Smooth muscle cell (in vitro differentiated cells): ENCODE data around the gene PUSL1. TPM values are rescaled to one million over a fixed set of nuclear protein-coding genes. Genes with fewer than 3 reads are reported as not detected.

ENCODE experiments used
- DNase-seq: peaks from one replicate; lab custom pipeline; 2025; ENCODE audit not compliant: unreplicated experiment; lab: John Stamatoyannopoulos, UW
- H2AFZ ChIP-seq: fragments of 200-600 bp; sonication (generic); 2 replicates; pipeline ENCODE4 v1.6.0; 2016; ENCODE audit warnings: antibody characterized with exemption, low read depth, mild to moderate bottlenecking
- H3F3A ChIP-seq: fragments of 200-600 bp; sonication (generic); 2 replicates; pipeline ENCODE4 v1.6.0; 2017; ENCODE audit warnings: antibody characterized with exemption, low read depth
- H3K27ac ChIP-seq: fragments of 200-600 bp; sonication (generic); 2 replicates; pipeline ENCODE4 v1.5.1; 2016; ENCODE audit warnings: low read depth, mild to moderate bottlenecking
- H3K27me3 ChIP-seq: fragments of 200-600 bp; sonication (generic); 2 replicates; pipeline ENCODE4 v1.6.1; 2016; ENCODE audit warnings: low read depth, mild to moderate bottlenecking
- H3K36me3 ChIP-seq: fragments of 200-600 bp; sonication (generic); 2 replicates; pipeline ENCODE4 v1.5.1; 2016; ENCODE audit warnings: low read depth
- H3K4me1 ChIP-seq: fragments of 200-600 bp; sonication (generic); 2 replicates; pipeline ENCODE4 v1.5.1; 2016; ENCODE audit warnings: low read depth
- H3K4me2 ChIP-seq: fragments of 200-600 bp; sonication (generic); 2 replicates; pipeline ENCODE4 v1.6.0; 2016; ENCODE audit warnings: mild to moderate bottlenecking
- H3K4me3 ChIP-seq: fragments of 200-600 bp; sonication (generic); 2 replicates; pipeline ENCODE4 v1.5.1; 2016; ENCODE audit warnings: mild to moderate bottlenecking
- H3K79me2 ChIP-seq: fragments of 200-600 bp; sonication (generic); 2 replicates; pipeline ENCODE4 v1.6.0; 2016; ENCODE audit warnings: low read depth, mild to moderate bottlenecking
- H3K9ac ChIP-seq: fragments of 200-600 bp; sonication (generic); 2 replicates; pipeline ENCODE4 v1.6.0; 2016; ENCODE audit warnings: low read depth
- H3K9me3 ChIP-seq: fragments of 200-600 bp; sonication (generic); replicated peaks from 2 replicates; pipeline ENCODE4 v1.5.1; 2016; ENCODE audit warnings: low read depth
- H4K20me1 ChIP-seq: fragments of 200-600 bp; sonication (generic); 2 replicates; pipeline ENCODE4 v1.6.0; 2016; ENCODE audit warnings: low read depth
- WGBS: methylation state at CpG from one replicate; pipeline ENCODE4 v1.1.7; 2016; ENCODE audit warnings: low lambda C conversion rate; 5-methylcytosine and 5-hydroxymethylcytosine counted together
- polyA plus RNA-seq: library from polyadenylated mRNA; unstranded; fragments of >200 nt; fragmentation: Nextera tagmentation; extraction: Ambion mirVana; gene quantifications from 2 replicates; pipeline ENCODE4 v1.2.1, GENCODE V29; 2016
- total RNA-seq: library from RNA; depleted of rRNA; stranded (reverse); fragments of >200 nt; gene quantifications from 2 replicates; pipeline ENCODE4 v1.2.3, GENCODE V29; 2014
- TF ChIP-seq, protein P1 (sequence below): fragments of 200-600 bp; sonication (generic); IDR thresholded peaks from 2 replicates; pipeline ENCODE4 v1.5.1; 2017; ENCODE audit warnings: borderline replicate concordance, mild to moderate bottlenecking, antibody characterized with exemption; ENCODE audit not compliant: insufficient read depth, poor library complexity, severe bottlenecking

Gene PUSL1
- total and polyA plus RNA-seq, 2 experiments from 2014 or later: 16.7 to 31.4 TPM

DNA sequence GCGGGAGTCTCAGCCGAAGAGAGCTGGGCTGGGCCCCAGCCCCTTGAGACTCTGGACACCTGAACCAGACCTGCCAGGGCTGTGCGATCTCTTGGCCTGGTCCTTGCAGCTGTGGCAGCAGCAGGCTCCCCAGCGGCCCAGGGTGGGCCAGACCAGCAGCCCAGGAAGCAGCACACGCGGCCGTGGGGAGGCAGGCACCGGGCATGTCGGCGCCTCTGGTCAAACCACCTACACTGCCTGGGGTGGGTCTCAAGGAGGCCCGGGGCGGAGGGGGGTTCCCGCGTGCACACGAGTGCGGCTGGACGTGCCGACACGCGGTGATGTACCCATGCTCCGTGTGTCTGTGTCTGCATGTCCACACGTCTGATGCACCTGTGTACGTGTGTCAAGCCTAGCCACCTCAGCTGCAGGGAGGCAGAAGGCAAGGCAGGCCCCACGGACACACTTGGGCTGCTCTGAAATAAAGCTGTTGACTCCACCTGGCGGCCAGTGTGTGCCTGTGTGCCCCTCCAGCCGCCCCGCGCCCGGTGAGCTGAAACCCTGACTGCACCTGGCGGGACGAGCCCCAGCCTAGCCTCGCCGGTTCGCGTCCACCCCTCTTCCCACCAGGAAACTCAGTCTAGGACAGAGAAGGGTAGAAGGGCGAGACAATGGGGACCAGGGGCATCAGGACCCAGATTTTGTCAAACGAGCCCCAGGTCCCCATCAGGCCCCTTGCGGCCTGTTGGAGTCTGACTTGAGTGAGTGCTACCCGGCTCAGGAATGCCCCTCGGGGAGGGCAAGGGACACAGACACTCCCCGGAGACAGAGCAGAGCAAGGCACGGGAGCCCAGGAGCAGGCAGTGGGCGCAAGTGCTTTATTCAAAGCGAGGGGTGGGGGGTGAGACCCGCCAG, 16.6 kb upstream of the PUSL1 start:
- TF ChIP-seq, protein P1, sequence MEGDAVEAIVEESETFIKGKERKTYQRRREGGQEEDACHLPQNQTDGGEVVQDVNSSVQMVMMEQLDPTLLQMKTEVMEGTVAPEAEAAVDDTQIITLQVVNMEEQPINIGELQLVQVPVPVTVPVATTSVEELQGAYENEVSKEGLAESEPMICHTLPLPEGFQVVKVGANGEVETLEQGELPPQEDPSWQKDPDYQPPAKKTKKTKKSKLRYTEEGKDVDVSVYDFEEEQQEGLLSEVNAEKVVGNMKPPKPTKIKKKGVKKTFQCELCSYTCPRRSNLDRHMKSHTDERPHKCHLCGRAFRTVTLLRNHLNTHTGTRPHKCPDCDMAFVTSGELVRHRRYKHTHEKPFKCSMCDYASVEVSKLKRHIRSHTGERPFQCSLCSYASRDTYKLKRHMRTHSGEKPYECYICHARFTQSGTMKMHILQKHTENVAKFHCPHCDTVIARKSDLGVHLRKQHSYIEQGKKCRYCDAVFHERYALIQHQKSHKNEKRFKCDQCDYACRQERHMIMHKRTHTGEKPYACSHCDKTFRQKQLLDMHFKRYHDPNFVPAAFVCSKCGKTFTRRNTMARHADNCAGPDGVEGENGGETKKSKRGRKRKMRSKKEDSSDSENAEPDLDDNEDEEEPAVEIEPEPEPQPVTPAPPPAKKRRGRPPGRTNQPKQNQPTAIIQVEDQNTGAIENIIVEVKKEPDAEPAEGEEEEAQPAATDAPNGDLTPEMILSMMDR: peak; percentile 51
- H2AFZ ChIP-seq: no peak overlapping the region
- H3K4me2 ChIP-seq: no peak overlapping the region
- no peaks in the 10 kb centered on the region for H3K36me3 ChIP-seq
- no peaks in the 10 kb centered on the region for H3K27me3 ChIP-seq
- H3K79me2 ChIP-seq: no peaks in the 10 kb centered on the region
- H3K9me3 ChIP-seq: no peaks in the 10 kb centered on the region
- 60% methylated on average over 44 of the region's 45 CpGs for WGBS
- H3K9ac ChIP-seq: no peak overlapping the region
- H3F3A ChIP-seq: no peaks in the 10 kb centered on the region
- DNase-seq: no peak
- no peak overlapping the region for H3K27ac ChIP-seq
- peaks cover 6% of the 10 kb centered on the region for H4K20me1 ChIP-seq
- H3K4me3 ChIP-seq: no peak overlapping the region
- H3K4me1 ChIP-seq: no peaks in the 10 kb centered on the region

DNA sequence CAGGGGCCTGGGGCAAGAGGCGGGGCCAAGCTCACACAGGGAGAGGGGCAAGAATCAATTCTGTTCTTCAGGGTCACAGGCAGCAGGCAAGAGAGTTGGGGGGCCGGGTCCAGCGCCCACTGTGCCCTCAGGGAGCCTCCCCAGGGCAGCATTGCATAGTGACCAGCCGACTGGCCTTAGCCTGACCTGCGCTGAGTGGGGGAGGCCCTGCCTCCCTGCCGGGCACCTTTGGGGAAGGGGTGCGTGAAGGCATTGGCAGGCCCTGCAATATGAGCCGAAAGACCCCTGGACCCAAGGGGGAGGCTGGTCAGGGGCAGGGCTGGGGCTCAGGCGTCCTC, 16.0 kb upstream of the PUSL1 start:
- no peak for DNase-seq
- TF ChIP-seq, protein P1: no peak
- H3K4me2 ChIP-seq: no peak overlapping the region
- no peaks in the 10 kb centered on the region for H3K79me2 ChIP-seq
- H2AFZ ChIP-seq: no peak overlapping the region
- H3K4me1 ChIP-seq: no peaks in the 10 kb centered on the region
- H3K4me3 ChIP-seq: no peak overlapping the region
- H3K27me3 ChIP-seq: no peaks in the 10 kb centered on the region
- no peaks in the 10 kb centered on the region for H3K36me3 ChIP-seq
- no peaks in the 10 kb centered on the region for H3F3A ChIP-seq
- no peaks in the 10 kb centered on the region for H3K9me3 ChIP-seq
- no peak overlapping the region for H3K9ac ChIP-seq
- H3K27ac ChIP-seq: no peak overlapping the region
- H4K20me1 ChIP-seq: peaks cover 6% of the 10 kb centered on the region
- WGBS: 92% methylated on average over 8 of the region's 9 CpGs

DNA sequence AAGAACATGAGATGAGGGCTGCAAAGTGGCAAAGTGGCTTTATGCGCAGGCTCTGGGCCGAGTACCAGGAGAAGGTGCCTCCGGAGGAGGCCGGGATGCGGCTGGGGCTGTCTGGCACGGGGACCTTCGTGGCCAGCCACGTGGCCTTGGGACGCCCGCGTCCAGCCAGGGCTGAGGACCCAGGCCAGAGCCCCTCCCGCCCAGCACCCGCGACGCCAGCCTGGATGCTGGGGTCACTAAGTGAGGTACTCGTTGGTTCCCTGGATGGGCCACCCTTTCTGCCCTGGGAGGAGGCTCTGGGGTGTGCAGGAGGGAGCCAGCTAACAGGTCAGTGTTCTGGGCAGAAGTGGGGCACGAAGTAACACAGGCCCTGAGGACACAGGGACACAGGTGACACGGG, 15.5 kb upstream of the PUSL1 start:
- no peak overlapping the region for H2AFZ ChIP-seq
- 98% methylated on average over 18 of the region's 18 CpGs for WGBS
- no peak overlapping the region for H3K4me3 ChIP-seq
- DNase-seq: no peak
- no peak overlapping the region for H3K9ac ChIP-seq
- H3K36me3 ChIP-seq: no peaks in the 10 kb centered on the region
- H3K79me2 ChIP-seq: no peaks in the 10 kb centered on the region
- no peak overlapping the region for H3K4me2 ChIP-seq
- no peaks in the 10 kb centered on the region for H3K4me1 ChIP-seq
- H3K27me3 ChIP-seq: no peaks in the 10 kb centered on the region
- H3K9me3 ChIP-seq: no peaks in the 10 kb centered on the region
- H3F3A ChIP-seq: no peaks in the 10 kb centered on the region
- peaks cover 6% of the 10 kb centered on the region for H4K20me1 ChIP-seq
- TF ChIP-seq, protein P1: no peak
- H3K27ac ChIP-seq: no peak overlapping the region
